HCT116 (cell line): ENCODE measurements around the gene S100A1. TPM values are rescaled to one million over a fixed set of nuclear protein-coding genes. Genes with fewer than 3 reads are reported as not detected.
A peak's percentile ranks its signal among the peaks of the same experiment; 100 is the strongest.

ENCODE experiments used
- ATAC-seq: fragments of 200-7000 bp; cut with Tn5 transposase; 2 replicates; pipeline ENCODE4 v1.9.1; 2020; ENCODE audit warnings: mild to moderate bottlenecking, moderate library complexity
- BruUV-seq: library from RNA; stranded (reverse); fragments of 400-500 nt; replicated peaks from 2 replicates; lab custom pipeline; 2021; lab: Mats Ljungman, UMichigan
- CTCF ChIA-PET: fragments of 300-600 bp; sonication (Branson Sonifier 250); formaldehyde crosslinking; loops from one replicate; lab custom pipeline; 2021; ENCODE audit warnings: antibody characterized with exemption; lab: Charles Lee
- POLR2A ChIA-PET: fragments of 300-600, 350-600 bp; sonication (Branson Sonifier 250); formaldehyde crosslinking; loops from one replicate; lab custom pipeline; 2021; ENCODE audit warnings: antibody characterized with exemption; lab: Charles Lee
- RAD21 ChIA-PET, 2 experiments: fragments of 300-600 bp; sonication (Branson Sonifier 250); formaldehyde crosslinking; loops; one replicate each; lab custom pipeline; 2023; ENCODE audit warnings: low total read pairs in 2 of 2; ENCODE audit not compliant: uncharacterized antibody in 2 of 2, unreplicated experiment in 2 of 2, low non-redundant PET in 1 of 2; lab: Charles Lee
- DNase-seq: peaks from one replicate; pipeline ENCODE4 v3.0.0-alpha.2; 2010; ENCODE audit warnings: low read depth, low spot score
- H2AFZ ChIP-seq: fragments of 200-600 bp; shearing (Covaris generic), sonication (generic); 2 replicates; pipeline ENCODE4 v1.6.1; 2017; ENCODE audit warnings: low read depth, mixed run types, mixed read lengths, antibody characterized with exemption, low read length; ENCODE audit not compliant: poor library complexity, severe bottlenecking
- H3K27ac ChIP-seq: 2 replicates; pipeline ENCODE4 v1.5.1; 2012; ENCODE audit warnings: low read depth, low read length
- H3K27me3 ChIP-seq: fragments of 200-600 bp; sonication (generic); 2 replicates; pipeline ENCODE4 v1.6.1; 2016; ENCODE audit warnings: mixed run types, low read length, mixed read lengths; ENCODE audit not compliant: insufficient read depth
- H3K36me3 ChIP-seq, 2 experiments: fragments of 200-500 bp in 1 of 2; fragments of 200-600 bp in 1 of 2; sonication (Bioruptor generic) in 1 of 2; sonication (generic) in 1 of 2; 2 replicates each; pipeline versions ENCODE4 v1.5.1 to v1.6.1; 2014 to 2016; ENCODE audit warnings: low read length in 2 of 2, inconsistent platforms in 1 of 2, mixed read lengths in 1 of 2, mixed run types in 1 of 2; ENCODE audit not compliant: insufficient read depth in 2 of 2, control insufficient read depth in 1 of 2
- H3K4me1 ChIP-seq, 2 experiments: fragments of 200-600 bp in 1 of 2; sonication (generic) in 1 of 2; 2 replicates each; pipeline versions ENCODE4 v1.5.1 to v1.6.1; 2012 to 2017; ENCODE audit warnings: low read length in 2 of 2, inconsistent platforms in 1 of 2, mild to moderate bottlenecking in 1 of 2, mixed read lengths in 1 of 2, mixed run types in 1 of 2, moderate library complexity in 1 of 2; ENCODE audit not compliant: insufficient read depth in 2 of 2, control insufficient read depth in 1 of 2
- H3K4me2 ChIP-seq: fragments of 200-600 bp; sonication (generic); 2 replicates; pipeline ENCODE4 v1.6.1; 2017; ENCODE audit warnings: mixed run types, low read length, mixed read lengths
- H3K4me3 ChIP-seq, 2 experiments: fragments of 200-600 bp in 1 of 2; sonication (generic) in 1 of 2; replicated peaks in 1 of 2; 2 replicates each; pipeline ENCODE4 v1.5.1; 2011 to 2016; ENCODE audit warnings: low read length in 2 of 2, control low read depth in 1 of 2, low read depth in 1 of 2, mild to moderate bottlenecking in 1 of 2, mixed read lengths in 1 of 2, mixed run types in 1 of 2
- H3K79me2 ChIP-seq: fragments of 200-600 bp; sonication (generic); 2 replicates; pipeline ENCODE4 v1.6.1; 2017; ENCODE audit warnings: mild to moderate bottlenecking, mixed run types, low read length, moderate library complexity, mixed read lengths; ENCODE audit not compliant: insufficient read depth
- H3K9ac ChIP-seq: fragments of 200-600 bp; sonication (generic); 2 replicates; pipeline ENCODE4 v1.6.1; 2016; ENCODE audit warnings: low read length, mixed read lengths
- H3K9me2 ChIP-seq: fragments of 200-600 bp; sonication (generic), shearing (Covaris generic); 2 replicates; pipeline ENCODE4 v1.6.1; 2017; ENCODE audit warnings: mixed run types, mild to moderate bottlenecking, moderate library complexity; ENCODE audit not compliant: insufficient read depth
- H3K9me3 ChIP-seq, 2 experiments: fragments of 200-500 bp in 1 of 2; fragments of 200-600 bp in 1 of 2; sonication (Bioruptor generic) in 1 of 2; sonication (generic) in 1 of 2; 2 replicates each; pipeline ENCODE4 v1.6.1; 2014 to 2017; ENCODE audit warnings: low read length in 2 of 2, mixed read lengths in 2 of 2, inconsistent platforms in 1 of 2, low read depth in 1 of 2, mild to moderate bottlenecking in 1 of 2, mixed run types in 1 of 2, moderate library complexity in 1 of 2; ENCODE audit not compliant: control insufficient read depth in 1 of 2, insufficient read depth in 1 of 2
- H4K20me1 ChIP-seq: fragments of 200-600 bp; sonication (generic), shearing (Covaris generic); 2 replicates; pipeline ENCODE4 v1.6.1; 2017; ENCODE audit warnings: mixed run types, mild to moderate bottlenecking, moderate library complexity; ENCODE audit not compliant: insufficient read depth
- CEBPB ChIP-seq: IDR thresholded peaks from 2 replicates; pipeline ENCODE4 v1.6.1; 2012; ENCODE audit warnings: low read depth
- EZH2 ChIP-seq: fragments of 200-600 bp; sonication (generic); IDR thresholded peaks from 2 replicates; pipeline ENCODE4 v1.6.1; 2017; ENCODE audit warnings: antibody characterized with exemption, mixed run types
- POLR2A ChIP-seq: IDR thresholded peaks from 2 replicates; pipeline ENCODE4 v1.7.0; 2011; ENCODE audit warnings: borderline replicate concordance; ENCODE audit not compliant: insufficient read depth, insufficient read length; ENCODE audit errors: extremely low read depth
- POLR2AphosphoS5 ChIP-seq: IDR thresholded peaks from 2 replicates; pipeline ENCODE4 v1.6.1; 2011; ENCODE audit warnings: mild to moderate bottlenecking, low read depth, low read length, moderate library complexity
- RAD21 ChIP-seq: IDR thresholded peaks from 2 replicates; pipeline ENCODE4 v1.6.1; 2012; ENCODE audit warnings: low read depth, mild to moderate bottlenecking
- TCF7L2 ChIP-seq: IDR thresholded peaks from 2 replicates; pipeline ENCODE4 v1.7.0; 2011; ENCODE audit warnings: borderline replicate concordance, inconsistent platforms; ENCODE audit not compliant: insufficient read depth, insufficient read length; ENCODE audit errors: extremely low read depth
- ZFX ChIP-seq: fragments of 450-650 bp; IDR thresholded peaks from 2 replicates; pipeline ENCODE4 v1.6.1; 2017
- ZNF274 ChIP-seq: fragments of 200-500 bp; sonication (Bioruptor generic); IDR thresholded peaks from 2 replicates; pipeline ENCODE4 v1.6.1; 2014; ENCODE audit warnings: mild to moderate bottlenecking, low read depth, low read length, inconsistent platforms
- intact Hi-C: fragments of 100-400 bp; cut with micrococcal nuclease; formaldehyde crosslinking; loops from 2 replicates; pipeline ENCODE4 v1.10.0; 2022
- total RNA-seq: library from RNA; stranded (reverse); gene quantifications from one replicate; pipeline ENCODE4 v1.2.1, GENCODE V29; 2021; ENCODE audit not compliant: unreplicated experiment
- TF ChIP-seq, protein P1 (sequence below): IDR thresholded peaks from 2 replicates; pipeline ENCODE4 v1.6.1; 2012

Gene S100A1
- total RNA-seq, 1 experiment from 2014 or later = 0.30 TPM

DNA sequence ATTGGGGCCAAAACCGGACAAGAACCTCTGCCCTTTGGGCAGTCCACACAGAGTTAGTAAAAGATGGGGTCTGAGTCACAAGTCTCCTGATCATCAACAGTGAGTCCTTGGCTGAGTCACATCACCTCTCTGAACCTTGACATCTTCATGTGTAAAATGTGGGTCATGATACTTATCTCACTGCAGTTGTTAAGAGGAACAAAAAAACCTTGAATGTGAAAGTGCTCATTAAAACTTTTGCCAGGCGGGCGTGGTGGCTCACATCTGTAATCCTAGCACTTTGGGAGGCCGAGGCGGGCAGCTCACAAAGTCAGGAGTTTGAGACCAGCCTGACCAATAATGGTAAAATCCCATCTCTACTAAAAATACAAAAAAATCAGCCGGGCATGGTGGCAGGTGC lies 31.0 kb upstream of the S100A1 start (continued):
- no peak for TF ChIP-seq ZNF274
- TF ChIP-seq RAD21 = no peak

DNA sequence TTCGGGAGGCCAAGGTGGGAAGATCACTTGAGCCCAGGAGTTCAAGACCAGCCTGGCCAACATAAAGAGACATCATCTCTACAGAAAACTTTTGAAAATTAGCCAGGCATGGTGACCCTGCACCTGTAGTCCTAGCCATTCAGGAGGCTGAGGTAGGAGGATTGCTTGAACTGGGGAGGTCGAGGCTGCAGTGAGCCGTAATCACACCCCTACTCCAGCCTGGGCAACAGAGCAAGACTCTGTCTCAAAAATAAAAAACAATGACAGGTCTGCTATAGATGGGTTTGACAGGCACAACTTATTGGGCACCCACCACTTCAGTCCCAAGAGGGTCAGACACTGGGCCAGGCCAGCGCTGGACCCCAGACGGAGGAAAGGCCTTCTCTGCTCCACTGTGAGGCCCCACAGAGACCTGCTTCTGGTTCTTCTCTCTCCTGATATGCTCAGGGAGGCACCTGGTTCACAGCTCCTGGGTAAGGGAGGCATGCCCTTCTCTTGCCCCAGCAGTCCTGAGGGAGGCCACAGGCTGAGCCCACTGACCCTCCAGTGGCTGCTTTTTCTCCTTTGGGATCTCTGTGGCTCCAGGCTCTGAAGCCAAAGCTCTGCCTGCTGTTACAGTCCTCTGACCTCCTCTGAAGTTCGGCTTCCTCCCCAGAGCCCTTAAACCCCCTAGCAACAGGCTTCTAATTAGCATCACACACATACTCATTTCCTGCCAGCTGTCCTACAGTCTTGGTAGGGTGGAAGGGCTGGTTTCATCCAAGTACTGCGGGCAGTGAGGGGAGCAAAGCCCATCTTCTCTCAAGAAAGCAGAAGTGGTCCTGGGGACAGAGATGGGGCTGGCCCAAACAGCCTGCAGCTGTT lies 29.7 kb upstream of the S100A1 start:
- POLR2A ChIA-PET = interaction anchor here (0.8 to 1.4 kb wide), 4 partner anchors 10 to 66 kb away, joined by 3 to 5 read pairs (median 4); no protein-coding TSS in a partner anchor
- H3K9me2 ChIP-seq = no peaks in the 10 kb centered on the region
- TF ChIP-seq CEBPB (no peak), POLR2AphosphoS5 (peak; percentile 37; the same call in 1 of the 2 replicates), EZH2 (no peak)
- TF ChIP-seq, all 23 proteins: peak for 1
- H3K9ac ChIP-seq = no peak overlapping the region
- no peak overlapping the region for H3K4me3 ChIP-seq
- CTCF ChIA-PET = no interaction called here
- H3K4me2 ChIP-seq = no peak overlapping the region
- H2AFZ ChIP-seq = no peak overlapping the region
- no peaks in the 10 kb centered on the region for H3K27me3 ChIP-seq
- no peaks in the 10 kb centered on the region for H3K79me2 ChIP-seq
- no peak for ATAC-seq
- no peak overlapping the region; the same call in 1 of the 2 replicates for H3K27ac ChIP-seq
- no peaks in the 10 kb centered on the region for H3K36me3 ChIP-seq
- no peaks in the 10 kb centered on the region for H4K20me1 ChIP-seq
- DNase-seq = no peak
- H3K9me3 ChIP-seq = no peaks in the 10 kb centered on the region
- peaks cover 8 to 22% of the 10 kb centered on the region in 2 experiments for H3K4me1 ChIP-seq
- intact Hi-C loops = no loop called here
- RAD21 ChIA-PET = no interaction called here
- no TSS peak for BruUV-seq

DNA sequence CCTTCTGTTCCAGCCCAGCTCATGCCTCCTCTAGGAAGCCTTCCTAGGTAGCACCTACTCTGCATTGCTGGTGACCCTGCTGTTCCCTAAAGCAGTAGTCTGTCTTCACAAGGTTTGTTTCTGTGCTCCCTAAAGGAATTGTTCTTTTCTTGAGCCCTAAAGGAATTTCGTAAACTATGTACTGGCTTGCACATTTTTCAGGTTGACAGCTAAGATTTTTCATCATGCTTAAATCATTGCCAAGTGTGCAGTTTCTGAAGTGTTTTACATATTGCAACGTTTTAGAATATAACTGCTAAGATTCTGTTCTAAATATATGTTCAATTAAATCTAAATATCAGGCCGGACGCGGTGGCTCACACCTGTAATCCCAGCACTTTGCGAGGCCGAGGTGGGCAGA lies 28.4 kb upstream of the S100A1 start:
- TF ChIP-seq POLR2A (no peak), TCF7L2 (no peak), ZFX (no peak), EZH2 (no peak)
- TF ChIP-seq, protein P1, sequence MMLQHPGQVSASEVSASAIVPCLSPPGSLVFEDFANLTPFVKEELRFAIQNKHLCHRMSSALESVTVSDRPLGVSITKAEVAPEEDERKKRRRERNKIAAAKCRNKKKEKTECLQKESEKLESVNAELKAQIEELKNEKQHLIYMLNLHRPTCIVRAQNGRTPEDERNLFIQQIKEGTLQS = no peak
- Histone ChIP-seq H3K27ac (no peak overlapping the region), H3K36me3 (no peaks in the 10 kb centered on the region), H4K20me1 (no peaks in the 10 kb centered on the region), H3K4me1 (peaks cover 8 to 22% of the 10 kb centered on the region in 2 experiments), H3K79me2 (no peaks in the 10 kb centered on the region), H3K4me3 (no peak overlapping the region), H3K4me2 (no peak overlapping the region), H3K9me2 (no peaks in the 10 kb centered on the region), H3K27me3 (no peaks in the 10 kb centered on the region), H3K9me3 (no peaks in the 10 kb centered on the region), H3K9ac (no peak overlapping the region), H2AFZ (no peak overlapping the region)
- POLR2A ChIA-PET = interaction anchor here (0.8 to 1.1 kb wide), 3 partner anchors 10 to 15 kb away, joined by 3 to 4 read pairs (median 4); no protein-coding TSS in a partner anchor
- BruUV-seq = no TSS peak
- ATAC-seq = no peak
- RAD21 ChIA-PET = no interaction called here
- intact Hi-C loops = no loop called here
- CTCF ChIA-PET = no interaction called here
- no peak for DNase-seq
